Measurements from ENCODE around the gene SUDS3. TPM values are rescaled to one million over a fixed set of nuclear protein-coding genes. Genes with fewer than 3 reads are reported as not detected.

SUDS3 gene
- polyA plus RNA-seq, 1 donor from 2014 or later = 67.9 TPM

GRCh38 chr12:118330421-118331018 lies 45.8 kb upstream of the SUDS3 start:
- no peak overlapping the region for H3K27ac ChIP-seq (ENCODE audit: low read length)
- H3K36me3 ChIP-seq (ENCODE audit: insufficient read depth, low read length) = no peaks in the 10 kb centered on the region
- H3K4me3 ChIP-seq (ENCODE audit: low read length) = no peak overlapping the region
- H3K79me2 ChIP-seq (replicated peaks; ENCODE audit: insufficient read depth, low read length) = no peaks in the 10 kb centered on the region
- H3F3A ChIP-seq (ENCODE audit: insufficient read depth, low read length, poor library complexity, severe bottlenecking) = no peaks in the 10 kb centered on the region
- H3K4me2 ChIP-seq (ENCODE audit: low read length) = no peak overlapping the region
- H3K9ac ChIP-seq (ENCODE audit: low read length) = no peak overlapping the region
- no peak overlapping the region for H2AFZ ChIP-seq (ENCODE audit: low read depth, low read length)
- no peaks in the 10 kb centered on the region for H3K9me3 ChIP-seq (ENCODE audit: low read length)
- no peaks in the 10 kb centered on the region for H3K27me3 ChIP-seq (ENCODE audit: insufficient read depth, low read depth, low read length)
- no peaks in the 10 kb centered on the region for H3K9me2 ChIP-seq (ENCODE audit: insufficient read depth, low read length)
- TF ChIP-seq POLR2AphosphoS5 (IDR thresholded peaks at IDR 0.05) (no peak), EP300 (conservative IDR thresholded peaks at IDR 0.05; ENCODE audit: poor library complexity, severe bottlenecking) (no peak), REST (IDR thresholded peaks at IDR 0.05; ENCODE audit: borderline replicate concordance) (no peak), EZH2 (IDR thresholded peaks at IDR 0.05; ENCODE audit: borderline replicate concordance, insufficient read depth, low read length, poor library complexity, severe bottlenecking) (no peak), TAF1 (IDR thresholded peaks at IDR 0.05; ENCODE audit: low read depth) (no peak), MXI1 (conservative IDR thresholded peaks at IDR 0.05; ENCODE audit: poor library complexity, severe bottlenecking) (no peak), CTCF (IDR thresholded peaks at IDR 0.05; ENCODE audit: poor library complexity, severe bottlenecking) (no peak), SMC3 (conservative IDR thresholded peaks at IDR 0.05; ENCODE audit: poor library complexity) (no peak), RAD21 (conservative IDR thresholded peaks at IDR 0.05) (no peak)
- H4K20me1 ChIP-seq (ENCODE audit: insufficient read depth) = no peaks in the 10 kb centered on the region

- Histone ChIP-seq H3K9ac (ENCODE audit: low read length) (no peak overlapping the region), H3K27me3 (ENCODE audit: insufficient read depth, low read depth, low read length) (no peaks in the 10 kb centered on the region), H3F3A (ENCODE audit: insufficient read depth, low read length, poor library complexity, severe bottlenecking) (no peaks in the 10 kb centered on the region), H3K27ac (ENCODE audit: low read length) (no peak overlapping the region), H4K20me1 (ENCODE audit: insufficient read depth) (no peaks in the 10 kb centered on the region), H3K4me2 (ENCODE audit: low read length) (no peak overlapping the region), H3K9me3 (ENCODE audit: low read length) (no peaks in the 10 kb centered on the region), H3K36me3 (ENCODE audit: insufficient read depth, low read length) (no peaks in the 10 kb centered on the region), H3K9me2 (ENCODE audit: insufficient read depth, low read length) (no peaks in the 10 kb centered on the region), H3K79me2 (replicated peaks; ENCODE audit: insufficient read depth, low read length) (no peaks in the 10 kb centered on the region), H2AFZ (ENCODE audit: low read depth, low read length) (no peak overlapping the region), H3K4me3 (ENCODE audit: low read length) (no peak overlapping the region)
- no peak for TF ChIP-seq RAD21 (conservative IDR thresholded peaks at IDR 0.05)
- no peak for TF ChIP-seq SMC3 (conservative IDR thresholded peaks at IDR 0.05; ENCODE audit: poor library complexity)
- no peak for TF ChIP-seq TAF1 (IDR thresholded peaks at IDR 0.05; ENCODE audit: low read depth)
- no peak for TF ChIP-seq MXI1 (conservative IDR thresholded peaks at IDR 0.05; ENCODE audit: poor library complexity, severe bottlenecking)
- no peak for TF ChIP-seq CTCF (IDR thresholded peaks at IDR 0.05; ENCODE audit: poor library complexity, severe bottlenecking)
- no peak for TF ChIP-seq EZH2 (IDR thresholded peaks at IDR 0.05; ENCODE audit: borderline replicate concordance, insufficient read depth, low read length, poor library complexity, severe bottlenecking)
- TF ChIP-seq EP300 (conservative IDR thresholded peaks at IDR 0.05; ENCODE audit: poor library complexity, severe bottlenecking) = no peak
- no peak for TF ChIP-seq POLR2AphosphoS5 (IDR thresholded peaks at IDR 0.05)
- no peak for TF ChIP-seq REST (IDR thresholded peaks at IDR 0.05; ENCODE audit: borderline replicate concordance)
Observed at GRCh38 chr12:118332511-118332910, 43.8 kb upstream of the SUDS3 start.

Data from neural cell (in vitro differentiated cells).